ENCODE data around the gene SLC9A3.

GRCh38 chr5:482506-482905, 41.7 kb downstream of the SLC9A3 start:
- TF ChIP-seq CTCF (IDR thresholded peaks at IDR 0.05; ENCODE audit: low read depth, low read length, poor library complexity, severe bottlenecking) (no peak), EZH2phosphoT487 (IDR thresholded peaks at IDR 0.05; ENCODE audit: borderline replicate concordance, low read length) (no peak)
